Stimulated activated CD8-positive, alpha-beta memory T cell treated with anti-CD3 and anti-CD28 coated beads, Interleukin-7, amount 100 ng/mL, for 4 hours (primary cell): ENCODE results near the gene COX8A.

Source experiments
- DNase-seq, 2 donors: peaks; one replicate each; pipeline ENCODE4 v3.0.0-alpha.2; 2020; ENCODE audit warnings: low read depth in 2 of 2

COX8A gene

DNA sequence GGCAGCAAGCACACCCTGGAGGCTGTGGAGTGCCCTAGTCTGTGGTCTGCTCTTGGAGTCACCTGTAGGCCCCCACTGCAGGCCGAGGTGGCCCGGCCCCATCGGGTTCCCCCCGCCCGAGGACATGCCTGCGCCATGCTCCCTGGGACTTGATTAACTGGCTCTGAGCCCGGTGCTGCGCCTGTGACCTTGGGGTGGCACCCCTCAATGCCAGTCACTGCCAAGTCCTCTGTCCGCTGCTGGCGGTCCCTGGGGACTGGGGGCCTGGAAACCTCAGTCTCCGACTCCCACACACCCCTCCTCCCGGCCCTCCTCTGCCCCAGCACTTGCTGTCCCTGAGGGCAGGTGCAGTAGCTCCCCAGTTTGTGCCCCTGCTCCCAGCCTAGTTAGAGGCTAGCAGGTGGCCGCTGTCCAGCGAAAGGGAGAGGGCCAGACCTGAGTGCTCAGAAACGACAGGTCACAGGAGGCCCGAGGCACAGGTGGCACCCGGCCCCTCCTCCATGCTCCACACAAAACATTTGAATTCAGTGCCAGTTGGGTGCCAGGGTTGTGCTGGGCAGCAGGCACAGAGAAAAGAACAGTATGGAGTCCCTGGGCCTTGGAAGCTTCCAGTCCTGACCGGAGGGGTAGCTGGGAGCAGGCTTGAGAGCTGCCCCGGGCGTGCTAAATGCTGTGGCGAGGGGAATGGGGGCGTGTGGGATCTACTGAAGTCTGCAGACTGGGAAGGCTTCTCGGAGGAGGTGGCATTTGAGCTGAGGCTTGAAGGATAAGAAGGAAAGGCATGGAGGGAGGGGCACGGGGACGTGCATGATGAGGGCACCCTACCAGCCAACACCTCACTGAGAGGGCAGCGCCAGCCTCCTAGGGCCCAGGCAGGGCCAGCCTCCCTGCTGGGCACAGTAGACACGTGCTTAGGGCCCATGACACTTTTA lies 45.0 kb downstream of the COX8A start:
- DNase-seq = no peak

DNA sequence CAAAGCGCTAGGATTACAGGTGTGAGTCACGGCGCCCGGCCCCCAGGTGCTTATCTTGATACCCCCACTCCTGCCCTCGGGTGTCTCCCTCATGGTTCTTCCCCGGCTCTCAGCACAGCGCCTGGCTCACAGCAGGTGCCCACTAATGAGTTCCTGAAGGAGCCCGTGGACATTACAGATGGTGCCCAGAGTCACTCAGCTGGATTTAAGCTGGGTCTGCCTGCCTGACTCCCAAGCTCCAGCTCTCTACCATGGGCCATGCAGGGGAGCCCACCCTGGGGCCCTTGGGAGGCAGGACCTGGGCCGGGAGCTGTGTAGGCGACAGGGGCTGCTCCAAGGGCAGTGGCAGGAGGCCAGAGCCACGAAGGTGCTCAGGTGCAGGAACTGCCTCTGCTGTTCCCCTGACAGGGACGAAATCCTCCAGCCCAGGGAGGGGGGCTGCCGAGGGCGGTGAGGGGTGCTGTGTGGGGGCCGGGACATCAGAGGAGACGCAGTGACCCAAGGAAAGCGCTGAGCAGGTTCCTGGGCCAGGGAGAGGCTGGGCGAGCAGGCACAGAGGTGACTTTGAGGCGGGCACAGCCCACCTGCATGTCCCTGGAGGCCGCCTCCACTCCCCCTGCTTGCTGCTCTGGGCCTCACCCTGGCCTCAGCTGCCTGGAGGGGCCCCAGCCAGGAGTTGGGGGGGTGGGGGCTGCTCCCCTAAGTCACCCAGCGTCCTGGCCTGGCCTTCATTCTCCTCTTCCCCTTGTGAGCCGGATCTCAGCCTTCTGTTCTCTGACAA lies 46.7 kb downstream of the COX8A start:
- DNase-seq = no peak

DNA sequence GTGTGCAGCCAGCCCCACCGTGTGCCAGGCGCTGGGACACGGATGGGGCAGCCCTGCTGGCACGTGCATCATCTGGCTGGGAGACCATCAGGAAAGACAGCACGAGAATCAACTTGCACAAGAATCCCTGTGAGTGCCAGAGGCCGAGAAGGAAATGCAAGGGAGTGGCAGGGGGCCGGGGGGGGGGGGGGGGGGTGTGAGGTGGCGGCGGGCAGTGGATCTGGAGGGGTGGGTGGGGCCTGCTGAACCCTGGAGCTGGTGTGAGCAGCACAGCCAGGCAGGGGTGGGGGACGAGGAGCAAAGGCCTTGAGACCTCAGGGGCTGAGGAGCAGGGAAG lies 47.3 kb downstream of the COX8A start:
- DNase-seq = no peak

DNA sequence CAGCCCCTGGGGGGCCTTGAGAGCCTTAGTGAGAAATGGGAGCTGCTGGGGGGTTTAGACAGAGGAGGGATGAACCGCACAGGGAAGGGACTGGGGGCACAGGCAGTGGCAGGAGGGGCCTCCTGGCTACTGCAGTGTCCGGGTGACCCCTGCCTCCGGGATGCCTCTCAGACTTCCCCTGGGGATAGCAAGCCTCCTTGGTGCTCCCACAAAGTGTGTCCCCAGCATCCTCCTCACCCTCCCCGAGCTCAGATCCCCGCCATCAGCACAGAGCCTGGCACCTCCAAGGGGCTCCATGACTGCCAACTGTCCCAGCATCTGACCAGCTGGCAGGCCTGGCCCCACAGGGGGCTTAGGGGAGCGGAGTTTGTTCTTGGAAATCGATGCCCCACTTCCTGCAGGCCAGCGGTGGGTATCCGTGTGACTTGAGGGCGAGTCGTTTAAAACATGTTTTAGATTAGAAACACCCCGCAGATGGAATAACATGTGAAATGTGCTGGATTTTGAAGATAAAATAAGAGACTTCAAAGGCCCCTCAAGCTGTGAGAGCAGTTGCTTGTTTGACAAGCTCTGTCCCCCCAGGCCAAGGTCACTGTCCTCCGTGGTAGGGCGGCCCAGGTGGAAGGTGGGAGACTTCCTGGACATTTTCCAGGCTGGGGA lies 47.8 kb downstream of the COX8A start:
- DNase-seq = no peak

DNA sequence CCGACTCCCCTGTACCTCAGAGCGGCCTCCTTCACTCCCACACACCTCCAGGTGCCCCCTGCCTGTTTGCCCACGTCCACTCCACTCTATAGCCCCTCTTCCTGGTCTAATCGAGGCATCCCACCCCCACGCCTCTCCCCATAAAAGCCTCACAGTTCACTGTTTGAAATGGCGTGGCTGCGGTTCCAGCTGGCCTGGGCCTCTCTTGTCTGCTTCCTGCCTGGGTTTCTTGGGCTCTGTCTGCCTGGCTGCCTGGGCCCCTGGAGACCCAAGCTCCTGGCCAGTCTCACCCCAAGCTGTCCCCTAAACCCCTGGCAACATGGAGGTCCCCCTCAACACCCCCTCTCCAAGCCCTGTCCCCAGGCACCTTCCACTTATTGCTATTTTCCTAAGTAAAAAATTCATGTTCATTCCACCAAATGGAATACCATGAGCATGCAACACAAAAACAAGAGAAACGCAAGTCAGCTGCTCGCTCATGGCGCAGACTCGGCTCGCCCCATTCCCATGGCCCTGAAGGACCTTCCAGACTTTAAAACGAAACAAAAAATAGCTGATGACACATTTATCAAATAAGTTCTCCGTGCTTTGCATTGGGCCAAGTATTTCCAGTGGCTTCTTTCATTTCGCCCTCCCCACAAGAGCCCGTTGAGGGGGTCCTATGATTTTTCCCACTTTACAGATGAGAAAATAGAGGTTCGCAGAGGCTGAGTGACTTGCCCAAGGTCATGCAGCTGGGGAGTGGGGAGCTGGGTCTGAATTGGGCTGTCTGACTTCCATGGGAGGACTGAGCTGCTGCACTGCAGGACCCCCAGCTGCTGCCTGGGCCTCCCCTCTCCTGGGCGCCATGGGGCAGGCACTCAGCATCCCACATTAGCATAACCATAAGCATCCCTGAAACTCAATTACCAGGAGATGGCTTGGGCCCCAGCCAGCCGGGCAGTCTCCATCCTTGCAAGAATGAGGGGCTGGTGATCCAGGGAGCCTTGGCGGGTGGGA lies 49.6 kb downstream of the COX8A start:
- DNase-seq = no peak

DNA sequence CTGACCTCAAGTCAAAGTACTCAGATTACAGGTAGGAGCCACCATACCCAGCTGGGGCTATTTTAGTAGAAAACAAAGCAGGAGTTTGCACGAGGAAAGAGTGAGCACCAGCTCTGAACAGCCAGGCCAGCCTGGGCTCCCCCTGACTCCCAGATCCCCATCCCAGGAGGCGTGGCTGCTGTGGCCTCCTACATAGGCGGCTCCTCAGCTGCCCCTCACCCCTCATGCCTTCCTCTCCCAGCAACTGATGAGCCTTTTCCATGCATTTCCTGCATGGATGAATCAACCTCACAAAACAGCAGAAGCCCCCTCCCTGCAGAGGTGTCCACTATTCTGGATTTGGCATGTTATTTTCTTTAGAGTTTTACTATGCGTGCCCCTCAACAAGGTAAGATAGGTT lies 50.8 kb downstream of the COX8A start:
- DNase-seq = no peak
